DMS53 treated with DMSO at 0.1 percent for 48 hours (cell line): ENCODE data around the gene CTAGE4.
"Not testable (repeated sequence)": the region's sequence is repeated elsewhere in the genome, so short reads cannot be mapped to it uniquely, and the experiment has no call there.

Source experiments
- DNase-seq: peaks from one replicate; lab custom pipeline; 2025; ENCODE audit not compliant: unreplicated experiment; lab: John Stamatoyannopoulos, UW

Gene CTAGE4

GRCh38 chr7:144217200-144217599 is 33.9 kb downstream of the CTAGE4 start:
- not testable (repeated sequence) for DNase-seq

- DNase-seq = not testable (repeated sequence)
Measured at GRCh38 chr7:144218581-144218980, 35.3 kb downstream of the CTAGE4 start.

- DNase-seq = not testable (repeated sequence)
Measured at GRCh38 chr7:144219149-144219548, 35.9 kb downstream of the CTAGE4 start.

GRCh38 chr7:144220531-144220930 is 37.3 kb downstream of the CTAGE4 start:
- DNase-seq = not testable (repeated sequence)

- DNase-seq = not testable (repeated sequence)
Measured at GRCh38 chr7:144223675-144224074, 40.4 kb downstream of the CTAGE4 start.

GRCh38 chr7:144226866-144227265 is 43.6 kb downstream of the CTAGE4 start:
- DNase-seq = not testable (repeated sequence)

GRCh38 chr7:144228810-144229209 is 45.5 kb downstream of the CTAGE4 start:
- DNase-seq = not testable (repeated sequence)

GRCh38 chr7:144231027-144231426 is 47.8 kb downstream of the CTAGE4 start:
- not testable (repeated sequence) for DNase-seq

GRCh38 chr7:144233039-144233438 is 49.8 kb downstream of the CTAGE4 start:
- not testable (repeated sequence) for DNase-seq
